ENCODE data around the gene FIBP. TPM values are rescaled to one million over a fixed set of nuclear protein-coding genes. Genes with fewer than 3 reads are reported as not detected.

FIBP gene
- total RNA-seq, 2 donors from 2014 or later, result 37.8 to 44.3 TPM

GRCh38 chr11:65880027-65880426, 8.2 kb downstream of the FIBP start:
- DNase-seq (peak; percentile 15), ATAC-seq (no peak)

GRCh38 chr11:65879617-65880016, 8.7 kb downstream of the FIBP start, which contains the start of gene CTSW:
CTSW (plus strand) TSS chr11:65879837; CDS start chr11:65879855, 18 bp downstream.
- intact Hi-C loops (cut with DNase I), result loop anchor here in 1 of 2 donors (5.0 to 10.0 kb wide), 2 partner anchors 85 to 108 kb away; partner anchors contain the start of gene SART1
- DNase-seq (peak; percentile 23), ATAC-seq (peak in 1 of 2 donors; percentile 31)

More at GRCh38 chr11:65880027-65880426, 8.2 kb downstream of the FIBP start:
- intact Hi-C loops (cut with DNase I), result loop anchor here in 1 of 2 donors (5.0 to 10.0 kb wide), 2 partner anchors 85 to 107 kb away; partner anchors contain the start of gene SART1

GRCh38 chr11:65873318-65874156, 14.7 kb downstream of the FIBP start:
- DNase-seq (peak; percentile 96), ATAC-seq (peak; percentile 95)
- intact Hi-C loops (cut with DNase I), result loop anchor here in 1 of 2 donors (1.0 kb wide), 1 partner anchor 13 kb away; the partner anchor contains the start of gene MUS81

- ATAC-seq, result peak; percentile 50 to 64
- intact Hi-C loops (cut with DNase I), result loop anchor here in 1 of 2 donors (1.0 kb wide), 1 partner anchor 12 kb away; the partner anchor contains the start of gene MUS81
These were observed 15.5 kb downstream of the FIBP start, which contains the start of gene EFEMP2 for GRCh38 chr11:65872586-65873317. EFEMP2 (minus strand) TSS chr11:65872800; CDS start chr11:65872354, 446 bp downstream.

GRCh38 chr11:65871811-65872548, 16.3 kb downstream of the FIBP start:
- ATAC-seq (peak; percentile 5 to 6), DNase-seq (no peak)
- intact Hi-C loops (cut with DNase I), result no loop called here

More at GRCh38 chr11:65872586-65873317, 15.5 kb downstream of the FIBP start, which contains the start of gene EFEMP2:
- DNase-seq, result no peak

GRCh38 chr11:65870706-65871681, 17.3 kb downstream of the FIBP start:
- no peak for ATAC-seq

GRCh38 chr11:65870307-65870658, 18.0 kb downstream of the FIBP start:
- ATAC-seq (no peak), DNase-seq (peak; percentile 27)
- intact Hi-C loops (cut with DNase I), result no loop called here

More at GRCh38 chr11:65870706-65871681, 17.3 kb downstream of the FIBP start:
- intact Hi-C loops (cut with DNase I), result no loop called here
- DNase-seq, result no peak

- ATAC-seq, result no peak
- no peak for DNase-seq
- intact Hi-C loops (cut with DNase I), result no loop called here
These were observed 18.5 kb downstream of the FIBP start for GRCh38 chr11:65869643-65870306.

GRCh38 chr11:65868907-65869306, 19.4 kb downstream of the FIBP start:
- DNase-seq (no peak), ATAC-seq (no peak)
- intact Hi-C loops (cut with DNase I), result no loop called here

GRCh38 chr11:65868076-65868667, 20.1 kb downstream of the FIBP start:
- DNase-seq (peak; percentile 20), ATAC-seq (no peak)
- intact Hi-C loops (cut with DNase I), result no loop called here

GRCh38 chr11:65867284-65868071, 20.8 kb downstream of the FIBP start:
- DNase-seq (peak; percentile 33), ATAC-seq (no peak)
- intact Hi-C loops (cut with DNase I), result no loop called here

- no peak for ATAC-seq
- intact Hi-C loops (cut with DNase I), result no loop called here
- DNase-seq, result peak; percentile 17
These were observed 21.6 kb downstream of the FIBP start for GRCh38 chr11:65866509-65867283.

GRCh38 chr11:65865550-65866172, 22.6 kb downstream of the FIBP start:
- intact Hi-C loops (cut with DNase I), result no loop called here
- peak; percentile 20 for DNase-seq

GRCh38 chr11:65864706-65865471, 23.4 kb downstream of the FIBP start:
- no peak for ATAC-seq
- intact Hi-C loops (cut with DNase I), result no loop called here
- DNase-seq, result no peak

More at GRCh38 chr11:65865550-65866172, 22.6 kb downstream of the FIBP start:
- no peak for ATAC-seq
